Keratinocyte (primary cell): ENCODE data around the gene PRKAG2. TPM values are rescaled to one million over a fixed set of nuclear protein-coding genes. Genes with fewer than 3 reads are reported as not detected.

Experiments used
- DNase-seq: peaks from one replicate; pipeline ENCODE4 v3.0.0-alpha.2; 2011; ENCODE audit warnings: low read depth, missing footprints, low spot score
- FAIRE-seq: peaks from 2 replicates; lab custom pipeline; 2011; peaks lifted over from hg19 to GRCh38; lab: Jason Lieb, UNC
- H2AFZ ChIP-seq: 2 replicates; pipeline ENCODE4 v1.6.0; 2012; ENCODE audit warnings: low read length, control low read depth, inconsistent platforms; ENCODE audit not compliant: control insufficient read depth
- H3K27ac ChIP-seq: 2 replicates; pipeline ENCODE4 v1.5.1; 2011; ENCODE audit warnings: low read length; ENCODE audit not compliant: control insufficient read depth, insufficient read depth
- H3K27me3 ChIP-seq: 3 replicates; pipeline ENCODE4 v1.6.0; 2011; ENCODE audit warnings: low read length; ENCODE audit not compliant: control insufficient read depth, insufficient read depth; ENCODE audit errors: extremely low read depth
- H3K36me3 ChIP-seq, 2 experiments: 2 replicates in 1 of 2; 3 replicates in 1 of 2; pipeline ENCODE4 v1.5.1; 2011; ENCODE audit warnings: low read length in 2 of 2, mild to moderate bottlenecking in 1 of 2; ENCODE audit not compliant: control insufficient read depth in 2 of 2, insufficient read depth in 2 of 2; ENCODE audit errors: extremely low read depth in 1 of 2
- H3K4me1 ChIP-seq: 3 replicates; pipeline ENCODE4 v1.5.1; 2011; ENCODE audit warnings: low read length; ENCODE audit not compliant: control insufficient read depth, insufficient read depth; ENCODE audit errors: extremely low read depth
- H3K4me2 ChIP-seq: 3 replicates; pipeline ENCODE4 v1.6.0; 2011; ENCODE audit warnings: low read depth, low read length; ENCODE audit not compliant: control insufficient read depth, insufficient read depth; ENCODE audit errors: extremely low read depth
- H3K4me3 ChIP-seq, 3 experiments: fragments of 200-600 bp in 1 of 3; sonication (generic) in 1 of 3; 2 replicates in 2 of 3; 3 replicates in 1 of 3; pipeline ENCODE4 v1.5.1; 2011 to 2016; ENCODE audit warnings: low read length in 3 of 3, mild to moderate bottlenecking in 3 of 3, control low read depth in 2 of 3, inconsistent platforms in 1 of 3, low read depth in 1 of 3, mixed read lengths in 1 of 3, mixed run types in 1 of 3, moderate library complexity in 1 of 3; ENCODE audit not compliant: control insufficient read depth in 2 of 3, insufficient read depth in 2 of 3; ENCODE audit errors: extremely low read depth in 1 of 3
- H3K79me2 ChIP-seq: 2 replicates; pipeline ENCODE4 v1.6.0; 2012; ENCODE audit warnings: low read length; ENCODE audit not compliant: control insufficient read depth, insufficient read depth
- H3K9ac ChIP-seq: 3 replicates; pipeline ENCODE4 v1.6.0; 2011; ENCODE audit warnings: low read length; ENCODE audit not compliant: control insufficient read depth, insufficient read depth; ENCODE audit errors: extremely low read depth
- H3K9me1 ChIP-seq: 3 replicates; pipeline ENCODE4 v1.6.0; 2011; ENCODE audit warnings: low read length; ENCODE audit not compliant: control insufficient read depth, insufficient read depth; ENCODE audit errors: extremely low read depth
- H3K9me3 ChIP-seq: 2 replicates; pipeline ENCODE4 v1.5.1; 2012; ENCODE audit warnings: low read depth, low read length; ENCODE audit not compliant: control insufficient read depth
- H4K20me1 ChIP-seq: 3 replicates; pipeline ENCODE4 v1.6.0; 2011; ENCODE audit warnings: low read length; ENCODE audit not compliant: control insufficient read depth, insufficient read depth; ENCODE audit errors: extremely low read depth
- CTCF ChIP-seq, 3 experiments: IDR thresholded peaks in 1 of 3; conservative IDR thresholded peaks in 1 of 3; optimal IDR thresholded peaks in 1 of 3; 2 replicates in 2 of 3; 3 replicates in 1 of 3; pipeline versions ENCODE3 to v1.5.1; 2011; ENCODE audit warnings: low read length in 3 of 3, mild to moderate bottlenecking in 3 of 3, moderate library complexity in 2 of 3, control low read depth in 1 of 3, inconsistent platforms in 1 of 3; ENCODE audit not compliant: insufficient read depth in 2 of 3; ENCODE audit errors: extremely low read depth in 1 of 3
- EZH2 ChIP-seq: IDR thresholded peaks from one replicate; pipeline ENCODE4 v1.6.1; 2012; ENCODE audit warnings: inconsistent platforms, mild to moderate bottlenecking, low read length, moderate library complexity
- dilution Hi-C: fragments of 300-500 bp; cut with MboI; formaldehyde crosslinking; loops from one replicate; pipeline ENCODE4 v1.7.0; 2020; ENCODE audit warnings: low sequenced_read_pairs; ENCODE audit not compliant: extremely low pct_ligation_motif_present
- polyA plus RNA-seq, 5 experiments: library from polyadenylated mRNA; depleted of rRNA in 3 of 5; stranded (reverse) in 3 of 5; stranded (forward) in 1 of 5; unstranded in 1 of 5; fragments of >200 nt; gene quantifications; 1 replicate in 1 of 5; 2 replicates in 3 of 5; 3 replicates in 1 of 5; pipeline versions ENCODE4 v1.2.1 to v1.2.3, GENCODE V29; 2011 to 2012; ENCODE audit warnings: missing spikeins in 2 of 5, low read depth in 1 of 5, low replicate concordance in 1 of 5

The PRKAG2 gene
- polyA plus RNA-seq, 1 donor (not counting 4 experiments of a cell fraction or from before 2014, with no cell fraction given): 39.5 TPM

GRCh38 chr7:151905766-151906165 is 28.9 kb upstream of the PRKAG2 start:
- Histone ChIP-seq H3K4me1 (no peaks in the 10 kb centered on the region), H3K4me3 (no peak overlapping the region), H2AFZ (no peak overlapping the region), H3K79me2 (no peaks in the 10 kb centered on the region), H3K4me2 (no peak overlapping the region), H3K9me3 (no peaks in the 10 kb centered on the region), H4K20me1 (no peaks in the 10 kb centered on the region), H3K27me3 (peaks cover 6% of the 10 kb centered on the region), H3K9ac (no peak overlapping the region), H3K36me3 (no peaks in the 10 kb centered on the region), H3K27ac (no peak overlapping the region), H3K9me1 (no peaks in the 10 kb centered on the region)
- DNase-seq (no peak), FAIRE-seq (no peak)
- dilution Hi-C loops: no loop called here
- TF ChIP-seq EZH2 (no peak), CTCF (optimal IDR thresholded peaks at IDR 0.05 in 1 of 3, IDR thresholded peaks at IDR 0.05 in 1 of 3, conservative IDR thresholded peaks at IDR 0.05 in 1 of 3; ENCODE audit: extremely low read depth in 1 of 3, insufficient read depth in 2 of 3, low read length in 3 of 3) (no peak)

GRCh38 chr7:151905353-151905752 is 28.4 kb upstream of the PRKAG2 start:
- TF ChIP-seq EZH2 (no peak), CTCF (optimal IDR thresholded peaks at IDR 0.05 in 1 of 3, IDR thresholded peaks at IDR 0.05 in 1 of 3, conservative IDR thresholded peaks at IDR 0.05 in 1 of 3; ENCODE audit: extremely low read depth in 1 of 3, insufficient read depth in 2 of 3, low read length in 3 of 3) (no peak)
- dilution Hi-C loops: no loop called here
- peaks cover 6% of the 10 kb centered on the region for H3K27me3 ChIP-seq
- no peak for FAIRE-seq
- no peaks in the 10 kb centered on the region for H3K79me2 ChIP-seq
- no peak overlapping the region for H3K4me3 ChIP-seq
- no peak overlapping the region for H3K9ac ChIP-seq
- H3K27ac ChIP-seq: no peak overlapping the region
- no peak for DNase-seq
- H3K9me3 ChIP-seq: no peaks in the 10 kb centered on the region
- H3K36me3 ChIP-seq: no peaks in the 10 kb centered on the region
- H3K4me2 ChIP-seq: no peak overlapping the region
- no peaks in the 10 kb centered on the region for H3K4me1 ChIP-seq
- H3K9me1 ChIP-seq: no peaks in the 10 kb centered on the region
- H4K20me1 ChIP-seq: no peaks in the 10 kb centered on the region
- H2AFZ ChIP-seq: no peak overlapping the region
